ENCODE data around the gene TNS1.
A peak's percentile ranks its signal among the peaks of the same experiment; 100 is the strongest.

TNS1 gene

GRCh38 chr2:217761645-217762277 is 241.0 kb downstream of the TNS1 start:
- H3K27ac Mint-ChIP-seq, result no peak overlapping the region
- H3K9me3 Mint-ChIP-seq, result peaks cover 43% of the 10 kb centered on the region
- H3K27me3 Mint-ChIP-seq, result peaks cover 16% of the 10 kb centered on the region
- no peak overlapping the region for H3K4me3 Mint-ChIP-seq
- H3K4me1 Mint-ChIP-seq (ENCODE audit: low read depth), result no peaks in the 10 kb centered on the region
- intact Hi-C loops (cut with micrococcal nuclease), result no loop called here
- no peaks in the 10 kb centered on the region for H3K36me3 Mint-ChIP-seq (ENCODE audit: low read depth)

- Mint-ChIP-seq H3K4me1 (ENCODE audit: low read depth) (no peaks in the 10 kb centered on the region), H3K4me3 (no peak overlapping the region), H3K27ac (no peak overlapping the region), H3K9me3 (peaks cover 43% of the 10 kb centered on the region), H3K36me3 (ENCODE audit: low read depth) (no peaks in the 10 kb centered on the region), H3K27me3 (peaks cover 22% of the 10 kb centered on the region)
- intact Hi-C loops (cut with micrococcal nuclease), result loop anchor here (5.0 to 10.0 kb wide), 2 partner anchors 48 to 1075 kb away; no protein-coding TSS in a partner anchor
These were observed 242.8 kb downstream of the TNS1 start for GRCh38 chr2:217759991-217760390.

GRCh38 chr2:217757108-217757463 is 245.7 kb downstream of the TNS1 start:
- peaks cover 4% of the 10 kb centered on the region for H3K4me1 Mint-ChIP-seq (ENCODE audit: low read depth)
- H3K36me3 Mint-ChIP-seq (ENCODE audit: low read depth), result no peaks in the 10 kb centered on the region
- H3K4me3 Mint-ChIP-seq, result no peak overlapping the region
- intact Hi-C loops (cut with micrococcal nuclease), result loop anchor here (5.0 to 10.0 kb wide), 2 partner anchors 45 to 1072 kb away; no protein-coding TSS in a partner anchor
- peaks cover 22% of the 10 kb centered on the region for H3K9me3 Mint-ChIP-seq
- H3K27me3 Mint-ChIP-seq, result peaks cover 46% of the 10 kb centered on the region
- no peak overlapping the region for H3K27ac Mint-ChIP-seq

GRCh38 chr2:217756375-217757107 is 246.3 kb downstream of the TNS1 start:
- Mint-ChIP-seq H3K27me3 (peaks cover 51% of the 10 kb centered on the region), H3K9me3 (peaks cover 16% of the 10 kb centered on the region), H3K36me3 (ENCODE audit: low read depth) (no peaks in the 10 kb centered on the region), H3K27ac (no peak overlapping the region), H3K4me3 (no peak overlapping the region), H3K4me1 (ENCODE audit: low read depth) (peaks cover 8% of the 10 kb centered on the region)
- intact Hi-C loops (cut with micrococcal nuclease), result loop anchor here (1.0 to 10.0 kb wide), 3 partner anchors 44 to 1072 kb away; no protein-coding TSS in a partner anchor

GRCh38 chr2:217755027-217755745 is 247.6 kb downstream of the TNS1 start:
- H3K4me3 Mint-ChIP-seq, result no peak overlapping the region

GRCh38 chr2:217753460-217754200 is 249.2 kb downstream of the TNS1 start:
- peaks cover 51% of the 10 kb centered on the region for H3K27me3 Mint-ChIP-seq
- no peaks in the 10 kb centered on the region for H3K36me3 Mint-ChIP-seq (ENCODE audit: low read depth)

More at GRCh38 chr2:217755027-217755745, 247.6 kb downstream of the TNS1 start:
- Mint-ChIP-seq H3K4me1 (ENCODE audit: low read depth) (peaks cover 10% of the 10 kb centered on the region), H3K27me3 (peaks cover 49% of the 10 kb centered on the region), H3K36me3 (ENCODE audit: low read depth) (no peaks in the 10 kb centered on the region), H3K27ac (peak overlapping the region; percentile 69), H3K9me3 (peaks cover 3% of the 10 kb centered on the region)
- intact Hi-C loops (cut with micrococcal nuclease), result loop anchor here (5.0 to 10.0 kb wide), 2 partner anchors 43 to 1070 kb away; no protein-coding TSS in a partner anchor

GRCh38 chr2:217752714-217753459 is 249.9 kb downstream of the TNS1 start:
- peaks cover 20% of the 10 kb centered on the region for H3K4me1 Mint-ChIP-seq (ENCODE audit: low read depth)
- no peaks in the 10 kb centered on the region for H3K36me3 Mint-ChIP-seq (ENCODE audit: low read depth)
- no peak overlapping the region for H3K27ac Mint-ChIP-seq
- no peaks in the 10 kb centered on the region for H3K9me3 Mint-ChIP-seq
- H3K4me3 Mint-ChIP-seq, result no peak overlapping the region
- peaks cover 51% of the 10 kb centered on the region for H3K27me3 Mint-ChIP-seq
- intact Hi-C loops (cut with micrococcal nuclease), result loop anchor here (10.0 kb wide), 1 partner anchor 1068 kb away; no protein-coding TSS in a partner anchor

More at GRCh38 chr2:217753460-217754200, 249.2 kb downstream of the TNS1 start:
- Mint-ChIP-seq H3K27ac (no peak overlapping the region), H3K9me3 (no peaks in the 10 kb centered on the region), H3K4me3 (no peak overlapping the region), H3K4me1 (ENCODE audit: low read depth) (peaks cover 18% of the 10 kb centered on the region)
- intact Hi-C loops (cut with micrococcal nuclease), result loop anchor here (10.0 kb wide), 1 partner anchor 1069 kb away; no protein-coding TSS in a partner anchor

- H3K36me3 Mint-ChIP-seq (ENCODE audit: low read depth), result no peaks in the 10 kb centered on the region
- H3K27ac Mint-ChIP-seq, result no peak overlapping the region
- H3K27me3 Mint-ChIP-seq, result peaks cover 47% of the 10 kb centered on the region
- H3K4me1 Mint-ChIP-seq (ENCODE audit: low read depth), result peaks cover 20% of the 10 kb centered on the region
- H3K4me3 Mint-ChIP-seq, result no peak overlapping the region
- H3K9me3 Mint-ChIP-seq, result no peaks in the 10 kb centered on the region
- intact Hi-C loops (cut with micrococcal nuclease), result loop anchor here (10.0 kb wide), 1 partner anchor 1067 kb away; no protein-coding TSS in a partner anchor
These were observed 250.8 kb downstream of the TNS1 start for GRCh38 chr2:217751952-217752351.

- Mint-ChIP-seq H3K9me3 (no peaks in the 10 kb centered on the region), H3K4me3 (no peak overlapping the region), H3K27ac (no peak overlapping the region), H3K27me3 (peaks cover 42% of the 10 kb centered on the region), H3K4me1 (ENCODE audit: low read depth) (peaks cover 20% of the 10 kb centered on the region), H3K36me3 (ENCODE audit: low read depth) (no peaks in the 10 kb centered on the region)
- intact Hi-C loops (cut with micrococcal nuclease), result loop anchor here (10.0 kb wide), 1 partner anchor 1066 kb away; no protein-coding TSS in a partner anchor
These were observed 251.6 kb downstream of the TNS1 start for GRCh38 chr2:217751192-217751591.

Measured in dendritic cell treated with granulocyte-macrophage colony-stimulating factor and Interleukin-4, amounts not matched to agents 40 ng/mL and 50 ng/mL, for 4 days (primary cell).